ENCODE data around the gene ETV6.

The ETV6 gene

GRCh38 chr12:11695321-11695720 is 45.8 kb downstream of the ETV6 start:
- DNase-seq (ENCODE audit: low spot score) = peak; percentile 68

GRCh38 chr12:11696084-11696483 is 46.6 kb downstream of the ETV6 start:
- no peak for DNase-seq (ENCODE audit: low spot score)

- no peak for DNase-seq (ENCODE audit: low spot score)
These were observed 47.7 kb downstream of the ETV6 start for GRCh38 chr12:11697131-11697530.

- DNase-seq (ENCODE audit: low spot score) = peak; percentile 73
These were observed 48.4 kb downstream of the ETV6 start for GRCh38 chr12:11697670-11698387.

- DNase-seq (ENCODE audit: low spot score) = no peak
These were observed 49.3 kb downstream of the ETV6 start for GRCh38 chr12:11698729-11699128.

GRCh38 chr12:11701433-11701832 is 52.0 kb downstream of the ETV6 start:
- DNase-seq (ENCODE audit: low spot score) = no peak

GRCh38 chr12:11702959-11703358 is 53.5 kb downstream of the ETV6 start:
- no peak for DNase-seq (ENCODE audit: low spot score)

- DNase-seq (ENCODE audit: low spot score) = no peak
These were observed 53.9 kb downstream of the ETV6 start for GRCh38 chr12:11703378-11703777.

- no peak for DNase-seq (ENCODE audit: low spot score)
These were observed 54.6 kb downstream of the ETV6 start for GRCh38 chr12:11704089-11704488.

- peak; percentile 67 for DNase-seq (ENCODE audit: low spot score)
These were observed 55.5 kb downstream of the ETV6 start for GRCh38 chr12:11705010-11705409.

GRCh38 chr12:11706509-11707379 is 57.3 kb downstream of the ETV6 start:
- no peak for DNase-seq (ENCODE audit: low spot score)

- no peak for DNase-seq (ENCODE audit: low spot score)
These were observed 58.1 kb downstream of the ETV6 start for GRCh38 chr12:11707535-11707934.

GRCh38 chr12:11709513-11709912 is 60.0 kb downstream of the ETV6 start:
- no peak for DNase-seq (ENCODE audit: low spot score)

GRCh38 chr12:11710431-11710830 is 61.0 kb downstream of the ETV6 start:
- no peak for DNase-seq (ENCODE audit: low spot score)

GRCh38 chr12:11710906-11711305 is 61.4 kb downstream of the ETV6 start:
- DNase-seq (ENCODE audit: low spot score) = no peak

- DNase-seq (ENCODE audit: low spot score) = peak; percentile 67
These were observed 62.3 kb downstream of the ETV6 start for GRCh38 chr12:11711651-11712327.

- no peak for DNase-seq (ENCODE audit: low spot score)
These were observed 63.0 kb downstream of the ETV6 start for GRCh38 chr12:11712491-11712890.

GRCh38 chr12:11713202-11713601 is 63.7 kb downstream of the ETV6 start:
- DNase-seq (ENCODE audit: low spot score) = no peak

- DNase-seq (ENCODE audit: low spot score) = no peak
These were observed 65.2 kb downstream of the ETV6 start for GRCh38 chr12:11714626-11715025.

GRCh38 chr12:11715621-11716020 is 66.1 kb downstream of the ETV6 start:
- DNase-seq (ENCODE audit: low spot score) = no peak

GRCh38 chr12:11716794-11717518 is 67.5 kb downstream of the ETV6 start:
- no peak for DNase-seq (ENCODE audit: low spot score)

- no peak for DNase-seq (ENCODE audit: low spot score)
These were observed 68.1 kb downstream of the ETV6 start for GRCh38 chr12:11717519-11717961.

Measured in GM03348 (cell line).